ENCODE measurements around the gene VTCN1.
"Not testable (repeated sequence)": the region's sequence is repeated elsewhere in the genome, so short reads cannot be mapped to it uniquely, and the experiment has no call there.

VTCN1 gene, protein sequence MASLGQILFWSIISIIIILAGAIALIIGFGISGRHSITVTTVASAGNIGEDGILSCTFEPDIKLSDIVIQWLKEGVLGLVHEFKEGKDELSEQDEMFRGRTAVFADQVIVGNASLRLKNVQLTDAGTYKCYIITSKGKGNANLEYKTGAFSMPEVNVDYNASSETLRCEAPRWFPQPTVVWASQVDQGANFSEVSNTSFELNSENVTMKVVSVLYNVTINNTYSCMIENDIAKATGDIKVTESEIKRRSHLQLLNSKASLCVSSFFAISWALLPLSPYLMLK

DNA sequence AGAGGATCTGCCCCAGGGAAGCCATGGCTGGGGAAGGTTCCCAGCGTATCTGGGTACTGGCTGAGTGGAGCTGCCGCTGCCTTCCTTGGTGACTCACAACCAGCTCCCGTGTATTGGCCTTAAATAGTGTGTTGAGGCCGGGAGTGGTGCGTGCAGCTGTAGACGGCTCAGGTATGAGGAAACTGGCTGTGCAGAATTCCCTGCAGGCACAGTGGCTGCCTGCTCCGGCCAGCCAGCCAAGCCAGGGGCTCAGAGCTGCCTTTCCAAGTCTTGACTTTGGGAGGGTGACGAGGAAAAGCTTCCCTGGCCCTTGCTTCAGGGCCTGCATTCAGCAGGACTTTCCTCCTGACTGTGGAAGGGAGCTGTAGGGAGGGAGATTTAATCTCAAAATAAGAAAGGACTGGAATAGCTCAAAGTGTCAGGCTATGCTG, at the start of gene VTCN1:
VTCN1 (minus strand) TSS at position 97 of the 431 bp plus-strand sequence; CDS start at position 25, 72 bp downstream.
- Histone ChIP-seq H3K27ac (ENCODE audit: low read length) (no peak within 1 kb of the TSS), H3K27me3 (ENCODE audit: control insufficient read depth in 1 of 2, insufficient read depth in 2 of 2, low read length in 2 of 2) (peaks cover 2 to 3% of the 10 kb centered on the region in 2 donors)

DNA sequence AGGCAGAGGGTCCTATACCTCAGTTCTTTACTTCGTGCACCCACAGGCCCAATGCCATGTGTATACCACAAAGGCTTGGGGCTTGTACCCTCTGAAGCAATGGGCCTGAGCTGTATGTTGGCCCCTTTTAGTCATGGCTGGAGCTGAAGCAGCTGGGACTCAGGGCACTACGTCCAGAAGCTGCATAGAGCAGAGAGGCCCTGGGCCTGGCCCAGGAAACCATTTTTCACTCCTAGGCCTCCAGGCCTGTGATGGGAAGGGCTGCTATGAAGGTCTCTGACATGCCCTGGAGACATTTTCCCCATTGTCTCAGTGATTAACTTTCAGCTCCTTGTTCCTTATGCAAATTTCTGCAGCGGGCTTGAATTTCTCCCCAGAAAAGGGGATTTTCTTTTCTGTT, 48.1 kb upstream of the VTCN1 start:
- no peaks in the 10 kb centered on the region for H3K36me3 ChIP-seq (ENCODE audit: control insufficient read depth in 2 of 2, insufficient read depth in 2 of 2, low read length in 2 of 2)

More for the DNA sequence above, at the start of gene VTCN1:
- Histone ChIP-seq H3K4me3 (ENCODE audit: low read length in 2 of 2) (no peak within 1 kb of the TSS), H3K4me1 (ENCODE audit: control insufficient read depth, insufficient read depth, low read length) (no peaks in the 10 kb centered on the region), H3K36me3 (ENCODE audit: control insufficient read depth in 2 of 2, insufficient read depth in 2 of 2, low read length in 2 of 2) (no peaks in the 10 kb centered on the region), H3K9me3 (ENCODE audit: control insufficient read depth in 2 of 2, low read length in 2 of 2) (no peaks in the 10 kb centered on the region), H3K9ac (ENCODE audit: low read length in 2 of 2) (no peak within 1 kb of the TSS)

DNA sequence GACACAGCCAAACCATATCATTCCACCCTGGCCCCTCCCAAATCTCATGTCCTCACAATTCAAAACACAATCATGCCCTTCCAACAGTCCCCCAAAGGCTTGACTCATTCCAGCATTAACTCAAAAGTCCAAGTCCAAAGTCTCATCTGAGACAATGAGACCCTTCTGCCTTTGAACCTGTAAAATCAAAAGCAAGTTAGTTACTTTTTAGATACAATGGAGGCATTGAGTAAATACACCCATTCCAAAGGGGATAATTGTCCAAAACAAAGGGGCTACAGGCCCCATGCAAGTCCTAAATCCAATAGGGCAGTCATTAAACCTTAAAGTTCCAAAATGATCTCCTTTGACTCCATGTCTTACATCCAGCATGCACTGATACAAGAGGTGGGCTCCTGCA, 47.3 kb upstream of the VTCN1 start:
- H3K4me3 ChIP-seq (ENCODE audit: low read length in 2 of 2); H3K27ac ChIP-seq (ENCODE audit: low read length); H3K9ac ChIP-seq (ENCODE audit: low read length in 2 of 2); H3K4me1 ChIP-seq (ENCODE audit: control insufficient read depth, insufficient read depth, low read length); H3K27me3 ChIP-seq (ENCODE audit: control insufficient read depth in 1 of 2, insufficient read depth in 2 of 2, low read length in 2 of 2); H3K9me3 ChIP-seq (ENCODE audit: control insufficient read depth in 2 of 2, low read length in 2 of 2); H3K36me3 ChIP-seq (ENCODE audit: control insufficient read depth in 2 of 2, insufficient read depth in 2 of 2, low read length in 2 of 2): not testable (repeated sequence)

More for the DNA sequence above, 48.1 kb upstream of the VTCN1 start:
- H3K4me3 ChIP-seq (ENCODE audit: low read length in 2 of 2), result no peak overlapping the region
- H3K9ac ChIP-seq (ENCODE audit: low read length in 2 of 2), result no peak overlapping the region
- no peaks in the 10 kb centered on the region for H3K4me1 ChIP-seq (ENCODE audit: control insufficient read depth, insufficient read depth, low read length)
- no peaks in the 10 kb centered on the region for H3K27me3 ChIP-seq (ENCODE audit: control insufficient read depth in 1 of 2, insufficient read depth in 2 of 2, low read length in 2 of 2)
- no peak overlapping the region for H3K27ac ChIP-seq (ENCODE audit: low read length)
- H3K9me3 ChIP-seq (ENCODE audit: control insufficient read depth in 2 of 2, low read length in 2 of 2), result no peaks in the 10 kb centered on the region

DNA sequence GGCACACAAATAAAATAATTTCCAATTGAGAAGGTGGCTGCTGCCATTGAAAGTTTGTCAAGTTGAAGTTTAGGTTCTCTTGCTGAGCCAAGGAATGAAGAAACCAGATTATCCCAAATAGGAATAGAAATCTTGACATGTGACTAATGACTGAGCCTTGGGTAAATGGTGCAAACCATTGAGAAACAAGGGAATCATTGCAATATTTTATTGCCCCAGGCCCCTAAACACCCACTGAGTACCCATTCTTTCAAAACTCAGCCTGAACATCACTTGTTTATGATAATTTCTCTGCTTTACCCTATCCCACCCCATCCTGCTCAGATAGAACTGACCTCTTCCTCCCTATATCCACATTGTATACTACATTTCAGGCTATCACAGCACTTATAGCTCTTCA, 46.6 kb upstream of the VTCN1 start:
- Histone ChIP-seq H3K27ac (ENCODE audit: low read length) (no peak overlapping the region), H3K9me3 (ENCODE audit: control insufficient read depth in 2 of 2, low read length in 2 of 2) (no peaks in the 10 kb centered on the region), H3K36me3 (ENCODE audit: control insufficient read depth in 2 of 2, insufficient read depth in 2 of 2, low read length in 2 of 2) (no peaks in the 10 kb centered on the region), H3K9ac (ENCODE audit: low read length in 2 of 2) (no peak overlapping the region), H3K4me3 (ENCODE audit: low read length in 2 of 2) (no peak overlapping the region), H3K27me3 (ENCODE audit: control insufficient read depth in 1 of 2, insufficient read depth in 2 of 2, low read length in 2 of 2) (no peaks in the 10 kb centered on the region), H3K4me1 (ENCODE audit: control insufficient read depth, insufficient read depth, low read length) (no peaks in the 10 kb centered on the region)

DNA sequence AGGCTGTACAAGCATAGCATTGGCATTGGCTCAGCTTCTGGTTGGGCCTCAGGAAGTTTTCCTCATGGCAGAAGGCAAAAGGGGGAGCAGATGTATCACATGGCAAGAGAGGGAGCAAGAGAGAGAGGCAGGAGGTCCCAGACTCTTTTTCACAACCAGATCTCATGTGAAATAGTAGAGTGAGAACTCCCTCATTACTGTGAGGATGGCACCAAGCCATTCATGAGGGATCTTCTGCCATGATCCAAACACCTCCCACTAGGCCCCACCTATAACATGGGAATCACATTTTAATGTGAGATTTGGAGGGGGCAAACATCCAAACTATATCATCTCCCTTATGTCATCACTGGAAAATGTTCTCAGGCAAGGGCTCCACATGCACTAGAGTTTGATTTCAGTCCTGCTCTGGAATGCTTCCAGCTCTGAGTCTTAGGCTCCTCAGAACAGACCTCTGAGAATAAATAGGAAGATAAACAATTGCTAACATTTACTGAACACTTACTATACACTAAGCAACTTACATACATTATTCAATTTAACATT, 39.4 kb upstream of the VTCN1 start:
- Histone ChIP-seq H3K4me1 (ENCODE audit: control insufficient read depth, insufficient read depth, low read length) (no peaks in the 10 kb centered on the region), H3K27me3 (ENCODE audit: control insufficient read depth in 1 of 2, insufficient read depth in 2 of 2, low read length in 2 of 2) (no peaks in the 10 kb centered on the region), H3K36me3 (ENCODE audit: control insufficient read depth in 2 of 2, insufficient read depth in 2 of 2, low read length in 2 of 2) (no peaks in the 10 kb centered on the region), H3K9me3 (ENCODE audit: control insufficient read depth in 2 of 2, low read length in 2 of 2) (no peaks in the 10 kb centered on the region), H3K9ac (ENCODE audit: low read length in 2 of 2) (no peak overlapping the region), H3K27ac (ENCODE audit: low read length) (no peak overlapping the region), H3K4me3 (ENCODE audit: low read length in 2 of 2) (no peak overlapping the region)

DNA sequence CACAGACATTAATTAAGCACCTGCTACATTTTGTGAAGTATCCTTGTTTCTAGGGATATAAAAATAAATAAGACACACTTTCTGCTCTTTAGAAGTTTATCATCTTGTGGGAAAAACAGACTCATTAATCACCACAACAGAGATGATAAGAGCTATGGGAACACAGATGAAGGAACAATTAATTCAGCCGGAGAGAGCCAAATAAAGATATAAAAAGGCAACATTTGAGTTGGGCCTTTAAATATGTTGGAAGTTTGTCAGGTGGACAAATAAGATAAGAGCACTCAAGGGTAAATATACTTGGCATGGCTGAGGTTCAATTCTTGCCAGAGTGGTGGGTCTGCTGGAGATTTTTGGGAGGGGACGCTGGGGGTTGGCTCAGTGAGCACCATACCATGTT, 34.2 kb upstream of the VTCN1 start:
- H3K27me3 ChIP-seq (ENCODE audit: control insufficient read depth in 1 of 2, insufficient read depth in 2 of 2, low read length in 2 of 2), result no peaks in the 10 kb centered on the region
- no peaks in the 10 kb centered on the region for H3K4me1 ChIP-seq (ENCODE audit: control insufficient read depth, insufficient read depth, low read length)
- H3K4me3 ChIP-seq (ENCODE audit: low read length in 2 of 2), result no peak overlapping the region
- H3K9me3 ChIP-seq (ENCODE audit: control insufficient read depth in 2 of 2, low read length in 2 of 2), result no peaks in the 10 kb centered on the region
- H3K27ac ChIP-seq (ENCODE audit: low read length), result no peak overlapping the region
- no peaks in the 10 kb centered on the region for H3K36me3 ChIP-seq (ENCODE audit: control insufficient read depth in 2 of 2, insufficient read depth in 2 of 2, low read length in 2 of 2)
- H3K9ac ChIP-seq (ENCODE audit: low read length in 2 of 2), result no peak overlapping the region

DNA sequence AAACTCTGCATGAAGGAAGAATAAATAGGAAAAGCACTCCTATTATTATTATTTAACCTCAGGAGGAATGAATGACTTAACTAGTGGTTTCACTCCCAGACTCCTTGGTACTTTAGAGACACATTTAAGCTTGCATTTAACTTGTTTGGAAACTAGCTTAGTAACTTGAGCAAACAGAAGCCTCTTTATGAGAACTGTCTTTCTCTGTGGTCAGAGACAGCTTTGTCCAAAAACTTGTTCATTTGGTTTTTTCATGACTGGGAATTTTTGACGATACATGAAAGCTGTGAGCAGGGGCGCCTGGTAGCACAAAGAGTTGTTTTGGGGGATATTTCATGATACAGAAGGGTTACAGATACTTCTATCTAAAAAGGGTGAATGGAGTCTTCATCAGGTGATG, 33.6 kb upstream of the VTCN1 start:
- H3K36me3 ChIP-seq (ENCODE audit: control insufficient read depth in 2 of 2, insufficient read depth in 2 of 2, low read length in 2 of 2), result no peaks in the 10 kb centered on the region

DNA sequence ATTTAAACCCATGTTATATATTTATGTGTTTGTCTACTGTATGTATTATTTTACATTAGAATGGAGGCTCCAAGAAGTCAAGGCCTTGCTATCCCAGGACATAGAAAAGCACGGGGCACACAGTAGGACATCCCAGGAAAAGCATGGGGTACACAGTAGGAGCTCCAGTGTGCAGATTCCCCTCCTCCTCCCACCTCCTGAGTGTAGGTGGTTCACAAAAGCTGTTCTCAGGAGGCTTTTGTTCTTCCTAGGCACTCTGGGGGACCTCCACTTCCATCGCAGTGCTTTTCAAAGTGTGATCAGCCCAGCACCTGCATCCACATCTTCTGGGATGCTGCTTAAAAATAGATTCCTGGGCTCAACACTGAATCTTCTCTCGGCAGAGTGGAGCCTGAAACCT, 30.8 kb upstream of the VTCN1 start:
- Histone ChIP-seq H3K4me3 (ENCODE audit: low read length in 2 of 2) (no peak overlapping the region), H3K9me3 (ENCODE audit: control insufficient read depth in 2 of 2, low read length in 2 of 2) (no peaks in the 10 kb centered on the region), H3K9ac (ENCODE audit: low read length in 2 of 2) (no peak overlapping the region), H3K27ac (ENCODE audit: low read length) (no peak overlapping the region), H3K27me3 (ENCODE audit: control insufficient read depth in 1 of 2, insufficient read depth in 2 of 2, low read length in 2 of 2) (no peaks in the 10 kb centered on the region), H3K36me3 (ENCODE audit: control insufficient read depth in 2 of 2, insufficient read depth in 2 of 2, low read length in 2 of 2) (no peaks in the 10 kb centered on the region), H3K4me1 (ENCODE audit: control insufficient read depth, insufficient read depth, low read length) (no peaks in the 10 kb centered on the region)

More for the DNA sequence above, 33.6 kb upstream of the VTCN1 start:
- H3K9ac ChIP-seq (ENCODE audit: low read length in 2 of 2), result no peak overlapping the region
- H3K9me3 ChIP-seq (ENCODE audit: control insufficient read depth in 2 of 2, low read length in 2 of 2), result no peaks in the 10 kb centered on the region
- no peak overlapping the region for H3K4me3 ChIP-seq (ENCODE audit: low read length in 2 of 2)
- no peaks in the 10 kb centered on the region for H3K4me1 ChIP-seq (ENCODE audit: control insufficient read depth, insufficient read depth, low read length)
- H3K27me3 ChIP-seq (ENCODE audit: control insufficient read depth in 1 of 2, insufficient read depth in 2 of 2, low read length in 2 of 2), result no peaks in the 10 kb centered on the region
- H3K27ac ChIP-seq (ENCODE audit: low read length), result no peak overlapping the region

DNA sequence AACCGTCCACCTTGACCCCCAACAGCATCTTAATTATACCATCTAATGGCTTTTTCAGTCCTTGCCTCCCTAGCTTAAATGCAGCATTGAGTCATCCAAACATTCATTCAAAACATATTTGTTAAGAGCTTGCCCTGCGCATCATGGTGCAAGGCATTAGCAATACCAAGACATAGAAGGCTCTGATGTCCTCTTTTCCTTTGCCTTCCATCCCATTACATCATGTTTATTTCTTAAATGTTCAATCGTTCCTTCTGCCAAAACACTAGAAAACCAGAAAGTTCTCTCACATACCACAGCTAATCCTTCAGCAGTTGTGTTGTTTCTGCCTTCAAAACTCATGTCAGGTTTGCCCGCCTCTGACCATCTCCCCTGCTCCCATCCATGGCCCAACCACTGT, 29.8 kb upstream of the VTCN1 start:
- no peaks in the 10 kb centered on the region for H3K36me3 ChIP-seq (ENCODE audit: control insufficient read depth in 2 of 2, insufficient read depth in 2 of 2, low read length in 2 of 2)
- no peaks in the 10 kb centered on the region for H3K4me1 ChIP-seq (ENCODE audit: control insufficient read depth, insufficient read depth, low read length)
- no peak overlapping the region for H3K4me3 ChIP-seq (ENCODE audit: low read length in 2 of 2)
- H3K9ac ChIP-seq (ENCODE audit: low read length in 2 of 2), result no peak overlapping the region
- no peaks in the 10 kb centered on the region for H3K27me3 ChIP-seq (ENCODE audit: control insufficient read depth in 1 of 2, insufficient read depth in 2 of 2, low read length in 2 of 2)
- no peaks in the 10 kb centered on the region for H3K9me3 ChIP-seq (ENCODE audit: control insufficient read depth in 2 of 2, low read length in 2 of 2)
- H3K27ac ChIP-seq (ENCODE audit: low read length), result no peak overlapping the region

DNA sequence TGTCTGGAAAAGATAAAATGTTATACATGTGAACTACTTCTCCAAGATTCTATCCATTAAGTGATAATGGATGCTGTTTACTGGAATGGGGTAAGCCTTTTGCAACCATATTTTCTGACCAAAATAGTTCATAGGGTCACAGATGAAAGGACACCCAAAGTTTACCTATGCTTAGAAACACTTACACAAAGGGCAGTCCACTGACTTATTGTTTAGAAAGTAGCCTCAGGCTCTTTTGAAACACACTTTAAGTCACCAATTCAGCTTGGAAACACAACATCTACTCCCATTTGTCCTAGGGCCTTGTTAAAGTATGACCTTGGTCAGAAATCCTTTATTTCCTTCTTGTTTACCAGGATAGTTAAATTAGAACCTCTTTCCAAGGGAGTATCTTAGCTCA, 28.7 kb upstream of the VTCN1 start:
- H3K27me3 ChIP-seq (ENCODE audit: control insufficient read depth in 1 of 2, insufficient read depth in 2 of 2, low read length in 2 of 2), result no peaks in the 10 kb centered on the region
- H3K27ac ChIP-seq (ENCODE audit: low read length), result no peak overlapping the region
- no peak overlapping the region for H3K9ac ChIP-seq (ENCODE audit: low read length in 2 of 2)
- no peaks in the 10 kb centered on the region for H3K9me3 ChIP-seq (ENCODE audit: control insufficient read depth in 2 of 2, low read length in 2 of 2)
- no peaks in the 10 kb centered on the region for H3K36me3 ChIP-seq (ENCODE audit: control insufficient read depth in 2 of 2, insufficient read depth in 2 of 2, low read length in 2 of 2)
- H3K4me3 ChIP-seq (ENCODE audit: low read length in 2 of 2), result no peak overlapping the region
- H3K4me1 ChIP-seq (ENCODE audit: control insufficient read depth, insufficient read depth, low read length), result no peaks in the 10 kb centered on the region

DNA sequence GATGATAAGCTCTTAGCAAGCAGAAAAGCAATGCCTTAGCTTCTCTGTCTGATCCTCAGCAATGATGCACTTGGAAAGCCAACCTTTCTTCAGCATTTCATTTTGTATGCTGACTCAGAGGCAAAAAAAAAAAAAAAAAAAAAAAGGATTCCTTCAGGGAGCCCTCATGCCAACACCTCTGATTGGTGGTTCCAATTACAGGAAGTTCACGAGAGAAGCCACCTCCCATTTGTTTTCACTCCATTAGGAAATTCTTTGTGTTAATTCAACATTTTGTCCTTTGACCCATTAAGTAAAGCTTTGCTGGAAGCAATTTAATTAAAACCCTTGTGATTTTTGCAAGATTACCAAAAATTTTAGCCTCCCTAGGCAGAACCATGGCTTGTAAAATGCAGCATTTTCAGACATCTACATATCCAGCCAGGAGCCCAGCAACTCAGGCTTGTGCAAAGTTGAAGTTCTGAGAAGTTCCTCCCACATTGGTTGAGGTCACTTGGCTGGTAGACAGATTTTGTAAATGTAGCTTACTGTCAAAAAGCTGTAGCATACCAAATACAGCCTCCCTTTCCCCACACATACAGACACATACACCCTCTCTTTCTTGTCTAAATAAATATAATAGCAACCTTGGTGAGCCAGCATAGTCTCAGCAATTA, 27.1 kb upstream of the VTCN1 start:
- H3K9ac ChIP-seq (ENCODE audit: low read length in 2 of 2), result no peak overlapping the region
- H3K27ac ChIP-seq (ENCODE audit: low read length), result no peak overlapping the region
- H3K9me3 ChIP-seq (ENCODE audit: control insufficient read depth in 2 of 2, low read length in 2 of 2), result no peaks in the 10 kb centered on the region
- no peaks in the 10 kb centered on the region for H3K4me1 ChIP-seq (ENCODE audit: control insufficient read depth, insufficient read depth, low read length)
- no peaks in the 10 kb centered on the region for H3K27me3 ChIP-seq (ENCODE audit: control insufficient read depth in 1 of 2, insufficient read depth in 2 of 2, low read length in 2 of 2)
- H3K4me3 ChIP-seq (ENCODE audit: low read length in 2 of 2), result no peak overlapping the region
- H3K36me3 ChIP-seq (ENCODE audit: control insufficient read depth in 2 of 2, insufficient read depth in 2 of 2, low read length in 2 of 2), result no peaks in the 10 kb centered on the region

All from stomach smooth muscle (tissue), 2 donors.